ENCODE measurements around the gene DNASE1L2.

DNA sequence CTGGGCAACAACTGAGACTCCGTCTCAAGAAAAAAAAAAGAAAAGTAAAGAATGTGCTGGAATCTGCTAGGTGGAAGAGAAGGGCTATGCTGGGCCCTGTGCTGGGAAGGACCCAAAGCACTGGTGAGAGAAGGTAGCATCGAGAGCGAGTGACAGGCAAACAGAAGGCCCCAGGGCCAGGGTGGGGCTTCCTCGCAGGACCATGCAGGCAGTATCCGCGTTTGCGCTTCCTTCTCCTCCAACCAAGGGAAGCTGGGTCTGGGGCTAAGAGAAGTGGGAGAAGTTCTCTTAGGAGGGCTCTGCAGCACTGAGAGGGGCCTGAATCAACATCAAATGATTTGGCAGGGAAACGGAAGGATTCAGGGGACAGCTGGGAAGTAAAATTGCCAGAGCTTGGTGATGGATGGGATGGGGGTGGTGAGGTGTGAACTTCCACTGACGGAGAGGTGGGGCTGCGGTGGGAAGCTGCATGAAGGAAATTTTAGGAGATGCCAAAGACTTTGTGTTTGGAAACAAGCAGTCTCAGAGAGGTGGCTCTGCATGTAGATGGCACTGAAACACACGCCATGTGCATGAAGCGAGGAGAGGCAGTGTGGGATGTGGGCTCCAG lies 20.4 kb downstream of the DNASE1L2 start:
- TF ChIP-seq EZH2 (IDR thresholded peaks at IDR 0.05): no peak
- TF ChIP-seq POLR2AphosphoS5 (IDR thresholded peaks at IDR 0.05; ENCODE audit: borderline replicate concordance, low read depth, low read length): no peak

Data from SK-N-MC (cell line).